HepG2 (cell line): Measurements from ENCODE around the gene DDX46. TPM values are rescaled to one million over a fixed set of nuclear protein-coding genes. Genes with fewer than 3 reads are reported as not detected.

ENCODE experiments used
- AHDC1 ChIP-seq: sonication (generic); formaldehyde crosslinking; IDR thresholded peaks from 2 replicates; pipeline ENCODE4 v1.5.1; 2020; ENCODE audit warnings: mild to moderate bottlenecking, missing genetic modification reagents, borderline replicate concordance
- GATAD2A ChIP-seq: IDR thresholded peaks from 2 replicates; pipeline ENCODE4 v1.6.1; 2016
- HOXA9 ChIP-seq: sonication (generic); formaldehyde crosslinking; IDR thresholded peaks from 2 replicates; pipeline ENCODE4 v1.8.1; 2022; ENCODE audit warnings: missing genetic modification reagents, mild to moderate bottlenecking, moderate library complexity, borderline replicate concordance
- IRF9 ChIP-seq: sonication (generic); formaldehyde crosslinking; IDR thresholded peaks from 2 replicates; pipeline ENCODE4 v1.8.0; 2022; ENCODE audit warnings: missing genetic modification reagents, mild to moderate bottlenecking, borderline replicate concordance
- KMT2A ChIP-seq: sonication (generic); formaldehyde crosslinking; IDR thresholded peaks from 2 replicates; pipeline ENCODE4 v1.4.0; 2020; ENCODE audit warnings: missing genetic modification reagents
- MTF2 ChIP-seq: sonication (generic); formaldehyde crosslinking; IDR thresholded peaks from 2 replicates; pipeline ENCODE4 v1.5.0; 2020; ENCODE audit warnings: missing genetic modification reagents, borderline replicate concordance
- PATZ1 ChIP-seq: sonication (generic); formaldehyde crosslinking; IDR thresholded peaks from 2 replicates; pipeline ENCODE4 v1.4.0; 2020; ENCODE audit warnings: missing genetic modification reagents
- TBX3 ChIP-seq: fragments of 450-650 bp; IDR thresholded peaks from 2 replicates; pipeline ENCODE4 v1.6.1; 2017; ENCODE audit warnings: antibody characterized with exemption, mild to moderate bottlenecking, inconsistent platforms, borderline replicate concordance
- TFDP2 ChIP-seq: sonication (generic); formaldehyde crosslinking; IDR thresholded peaks from 2 replicates; pipeline ENCODE4 v1.4.0; 2020; ENCODE audit warnings: missing genetic modification reagents
- ZBTB38 ChIP-seq: sonication (generic); formaldehyde crosslinking; IDR thresholded peaks from 2 replicates; pipeline ENCODE4 v1.5.1; 2020; ENCODE audit warnings: mild to moderate bottlenecking, missing genetic modification reagents
- ZMYM2 ChIP-seq: sonication (generic); formaldehyde crosslinking; IDR thresholded peaks from 2 replicates; pipeline ENCODE4 v1.8.0; 2022; ENCODE audit warnings: mild to moderate bottlenecking, missing genetic modification reagents
- ZNF430 ChIP-seq: sonication (generic); formaldehyde crosslinking; IDR thresholded peaks from 2 replicates; pipeline ENCODE4 v1.9.0; 2021; ENCODE audit warnings: mild to moderate bottlenecking, missing genetic modification reagents
- ZNF782 ChIP-seq: sonication (generic); formaldehyde crosslinking; IDR thresholded peaks from 2 replicates; pipeline ENCODE4 v1.4.0; 2020; ENCODE audit warnings: missing genetic modification reagents, mild to moderate bottlenecking, borderline replicate concordance
- ZNF83 ChIP-seq: sonication (generic); formaldehyde crosslinking; IDR thresholded peaks from 2 replicates; pipeline ENCODE4 v1.4.0; 2020; ENCODE audit warnings: missing genetic modification reagents, mild to moderate bottlenecking, borderline replicate concordance
- ZSCAN30 ChIP-seq: sonication (generic); formaldehyde crosslinking; IDR thresholded peaks from 2 replicates; pipeline ENCODE4 v1.5.0; 2020; ENCODE audit warnings: mild to moderate bottlenecking, missing genetic modification reagents
- polyA plus RNA-seq, 8 experiments: library from polyadenylated mRNA; depleted of rRNA in 3 of 8; stranded (reverse) in 7 of 8; unstranded in 1 of 8; fragments of >200 nt; fragmentation: Illumina TruSeq in 4 of 8; extraction: Trizol in 4 of 8; gene quantifications; 2 replicates each; pipeline versions ENCODE4 v1.2.1 to v1.2.3, GENCODE V29; 2011 to 2016; ENCODE audit warnings: low read depth in 4 of 8, missing spikeins in 1 of 8, mixed read lengths in 1 of 8; ENCODE audit not compliant: insufficient read depth in 1 of 8
- total RNA-seq, 5 experiments: library from RNA; depleted of rRNA; stranded (reverse); fragments of >200 nt; fragmentation: Illumina TruSeq; extraction: Trizol; gene quantifications; 2 replicates each; pipeline ENCODE4 v1.2.3, GENCODE V29; 2016; ENCODE audit warnings: low read depth in 1 of 5
- TF ChIP-seq, protein P1 (sequence below): sonication (generic); formaldehyde crosslinking; IDR thresholded peaks from 2 replicates; pipeline ENCODE4 v1.5.0; 2020; ENCODE audit warnings: mild to moderate bottlenecking, missing genetic modification reagents, moderate library complexity

The DDX46 gene
- total and polyA plus RNA-seq, 2 of the 13 experiments (the other 11 are each of a cell fraction or from before 2014, with no cell fraction given): 27.3 to 59.3 TPM

- TF ChIP-seq ZMYM2 (CRISPR knock-in tag) (no peak), GATAD2A (CRISPR knock-in tag) (peak; percentile 82), ZNF782 (peak; percentile 84; the same call in 1 of the 2 replicates), ZNF430 (CRISPR knock-in tag) (peak; percentile 60; the same call in 1 of the 2 replicates), HOXA9 (CRISPR knock-in tag) (no peak; the same call in 1 of the 2 replicates), AHDC1 (peak; percentile 46; the same call in 1 of the 2 replicates), MTF2 (no peak), ZNF83 (CRISPR knock-in tag) (no peak), TFDP2 (CRISPR knock-in tag) (peak; percentile 86), ZBTB38 (CRISPR knock-in tag) (peak; percentile 83), KMT2A (CRISPR knock-in tag) (peak; percentile 99), TBX3 (peak; percentile 34; the same call in 1 of the 2 replicates), PATZ1 (CRISPR knock-in tag) (peak; percentile 33; the same call in 1 of the 2 replicates), IRF9 (CRISPR knock-in tag) (peak; percentile 87), ZSCAN30 (peak; percentile 97; the same call in 1 of the 2 replicates)
- TF ChIP-seq, protein P1, sequence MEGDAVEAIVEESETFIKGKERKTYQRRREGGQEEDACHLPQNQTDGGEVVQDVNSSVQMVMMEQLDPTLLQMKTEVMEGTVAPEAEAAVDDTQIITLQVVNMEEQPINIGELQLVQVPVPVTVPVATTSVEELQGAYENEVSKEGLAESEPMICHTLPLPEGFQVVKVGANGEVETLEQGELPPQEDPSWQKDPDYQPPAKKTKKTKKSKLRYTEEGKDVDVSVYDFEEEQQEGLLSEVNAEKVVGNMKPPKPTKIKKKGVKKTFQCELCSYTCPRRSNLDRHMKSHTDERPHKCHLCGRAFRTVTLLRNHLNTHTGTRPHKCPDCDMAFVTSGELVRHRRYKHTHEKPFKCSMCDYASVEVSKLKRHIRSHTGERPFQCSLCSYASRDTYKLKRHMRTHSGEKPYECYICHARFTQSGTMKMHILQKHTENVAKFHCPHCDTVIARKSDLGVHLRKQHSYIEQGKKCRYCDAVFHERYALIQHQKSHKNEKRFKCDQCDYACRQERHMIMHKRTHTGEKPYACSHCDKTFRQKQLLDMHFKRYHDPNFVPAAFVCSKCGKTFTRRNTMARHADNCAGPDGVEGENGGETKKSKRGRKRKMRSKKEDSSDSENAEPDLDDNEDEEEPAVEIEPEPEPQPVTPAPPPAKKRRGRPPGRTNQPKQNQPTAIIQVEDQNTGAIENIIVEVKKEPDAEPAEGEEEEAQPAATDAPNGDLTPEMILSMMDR: peak; percentile 98
Observed at GRCh38 chr5:134758504-134759341, at the start of gene DDX46 (continued).
